ENCODE data around the gene C17orf114.

C17orf114 gene

DNA sequence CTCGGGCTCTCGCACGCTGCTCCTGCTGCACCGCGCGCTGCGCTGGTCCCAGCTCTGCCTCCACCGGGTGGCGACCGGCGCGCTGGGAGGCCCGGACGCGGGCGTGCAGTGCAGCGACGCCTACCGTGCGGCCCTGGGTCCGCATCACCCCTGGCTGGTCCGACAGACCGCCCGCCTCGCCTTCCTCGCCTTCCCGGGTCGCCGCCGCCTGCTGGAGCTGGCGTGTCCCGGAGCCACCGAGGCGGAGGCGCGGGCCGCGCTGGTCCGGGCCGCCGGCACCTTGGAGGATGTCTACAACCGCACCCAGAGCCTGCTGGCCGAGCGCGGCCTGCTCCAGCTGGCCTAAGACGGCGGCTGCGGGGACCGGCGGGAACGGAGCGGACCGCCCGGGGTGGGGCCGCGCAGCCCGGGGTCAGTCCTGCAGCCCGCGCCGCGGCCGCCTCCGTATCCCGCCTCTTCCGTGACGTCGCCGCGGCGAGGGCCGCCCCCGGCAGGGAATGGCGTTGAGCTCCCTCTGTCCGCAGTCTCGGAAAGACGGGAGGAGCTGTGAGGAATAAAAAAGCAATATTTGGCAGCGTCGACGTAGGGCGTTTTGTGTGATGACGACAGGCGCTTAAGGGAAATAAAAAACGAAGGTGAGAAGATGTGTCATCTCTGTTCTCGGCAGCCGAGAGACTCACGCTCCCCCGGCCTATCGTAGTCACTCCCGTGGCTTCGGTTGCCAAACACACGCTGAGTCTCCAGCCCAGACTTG lies 12.0 kb downstream of the C17orf114 start (continued):
- TF ChIP-seq ZBTB42 (CRISPR knock-in tag; IDR thresholded peaks at IDR 0.05): no peak
- no peak for TF ChIP-seq ZNF230 (CRISPR knock-in tag; IDR thresholded peaks at IDR 0.05)
- no peak for TF ChIP-seq ZNF367 (CRISPR knock-in tag; IDR thresholded peaks at IDR 0.05; ENCODE audit: borderline replicate concordance)
- no peak for TF ChIP-seq ZNF317 (CRISPR knock-in tag; IDR thresholded peaks at IDR 0.05)
- TF ChIP-seq ZNF224 (CRISPR knock-in tag; IDR thresholded peaks at IDR 0.05): no peak
- no peak for TF ChIP-seq ZNF44 (CRISPR knock-in tag; IDR thresholded peaks at IDR 0.05)
- TF ChIP-seq ZNF713 (CRISPR knock-in tag; IDR thresholded peaks at IDR 0.05): no peak
- TF ChIP-seq, protein P1, sequence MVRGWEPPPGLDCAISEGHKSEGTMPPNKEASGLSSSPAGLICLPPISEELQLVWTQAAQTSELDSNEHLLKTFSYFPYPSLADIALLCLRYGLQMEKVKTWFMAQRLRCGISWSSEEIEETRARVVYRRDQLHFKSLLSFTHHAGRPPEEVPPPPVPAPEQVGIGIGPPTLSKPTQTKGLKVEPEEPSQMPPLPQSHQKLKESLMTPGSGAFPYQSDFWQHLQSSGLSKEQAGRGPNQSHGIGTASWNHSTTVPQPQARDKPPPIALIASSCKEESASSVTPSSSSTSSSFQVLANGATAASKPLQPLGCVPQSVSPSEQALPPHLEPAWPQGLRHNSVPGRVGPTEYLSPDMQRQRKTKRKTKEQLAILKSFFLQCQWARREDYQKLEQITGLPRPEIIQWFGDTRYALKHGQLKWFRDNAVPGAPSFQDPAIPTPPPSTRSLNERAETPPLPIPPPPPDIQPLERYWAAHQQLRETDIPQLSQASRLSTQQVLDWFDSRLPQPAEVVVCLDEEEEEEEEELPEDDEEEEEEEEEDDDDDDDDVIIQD (CRISPR knock-in tag; IDR thresholded peaks at IDR 0.05; ENCODE audit: low read depth): no peak
- TF ChIP-seq THYN1 (CRISPR knock-in tag; IDR thresholded peaks at IDR 0.05; ENCODE audit: borderline replicate concordance, low read depth): no peak
- TF ChIP-seq ZNF234 (CRISPR knock-in tag; conservative IDR thresholded peaks at IDR 0.05): peak; percentile 88; the same call in 1 of the 2 replicates
- no peak for TF ChIP-seq SP1 (IDR thresholded peaks at IDR 0.05)
- TF ChIP-seq SP1 (CRISPR knock-in tag; IDR thresholded peaks at IDR 0.05): 0 out of 2 replicates have a peak, but pooled peaks have one; percentile 40
- no peak for TF ChIP-seq GATAD1 (CRISPR knock-in tag; IDR thresholded peaks at IDR 0.05)
- no peak for TF ChIP-seq ZFP82 (CRISPR knock-in tag; IDR thresholded peaks at IDR 0.05; ENCODE audit: borderline replicate concordance)
- TF ChIP-seq, protein P2, sequence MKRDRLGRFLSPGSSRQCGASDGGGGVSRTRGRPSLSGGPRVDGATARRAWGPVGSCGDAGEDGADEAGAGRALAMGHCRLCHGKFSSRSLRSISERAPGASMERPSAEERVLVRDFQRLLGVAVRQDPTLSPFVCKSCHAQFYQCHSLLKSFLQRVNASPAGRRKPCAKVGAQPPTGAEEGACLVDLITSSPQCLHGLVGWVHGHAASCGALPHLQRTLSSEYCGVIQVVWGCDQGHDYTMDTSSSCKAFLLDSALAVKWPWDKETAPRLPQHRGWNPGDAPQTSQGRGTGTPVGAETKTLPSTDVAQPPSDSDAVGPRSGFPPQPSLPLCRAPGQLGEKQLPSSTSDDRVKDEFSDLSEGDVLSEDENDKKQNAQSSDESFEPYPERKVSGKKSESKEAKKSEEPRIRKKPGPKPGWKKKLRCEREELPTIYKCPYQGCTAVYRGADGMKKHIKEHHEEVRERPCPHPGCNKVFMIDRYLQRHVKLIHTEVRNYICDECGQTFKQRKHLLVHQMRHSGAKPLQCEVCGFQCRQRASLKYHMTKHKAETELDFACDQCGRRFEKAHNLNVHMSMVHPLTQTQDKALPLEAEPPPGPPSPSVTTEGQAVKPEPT (CRISPR knock-in tag; IDR thresholded peaks at IDR 0.05; ENCODE audit: low read depth): 0 out of 2 replicates have a peak, but pooled peaks have one; percentile 39
- no peak for TF ChIP-seq ZNF205 (CRISPR knock-in tag; IDR thresholded peaks at IDR 0.05)
- peak; percentile 79; the same call in 1 of the 2 replicates for TF ChIP-seq THAP11 (CRISPR knock-in tag; IDR thresholded peaks at IDR 0.05)
- peak; percentile 30; the same call in 1 of the 2 replicates for TF ChIP-seq PPARG (CRISPR knock-in tag; conservative IDR thresholded peaks at IDR 0.05)
- TF ChIP-seq KMT2B (CRISPR knock-in tag; IDR thresholded peaks at IDR 0.05): peak; percentile 39; the same call in 1 of the 2 replicates
- peak; percentile 59; the same call in 1 of the 2 replicates for TF ChIP-seq MTA1 (CRISPR knock-in tag; IDR thresholded peaks at IDR 0.05; ENCODE audit: borderline replicate concordance)
- no peak; the same call in 1 of the 2 replicates for TF ChIP-seq CBFB (CRISPR knock-in tag; IDR thresholded peaks at IDR 0.05)
- peak; percentile 46 for TF ChIP-seq ZNF143 (CRISPR knock-in tag; IDR thresholded peaks at IDR 0.05)
- TF ChIP-seq ZNF264 (CRISPR knock-in tag; IDR thresholded peaks at IDR 0.05): 0 out of 2 replicates have a peak, but pooled peaks have one; percentile 16
- peak; percentile 82; the same call in 1 of the 2 replicates for TF ChIP-seq ZNF546 (CRISPR knock-in tag; conservative IDR thresholded peaks at IDR 0.05)
- TF ChIP-seq, protein P3, sequence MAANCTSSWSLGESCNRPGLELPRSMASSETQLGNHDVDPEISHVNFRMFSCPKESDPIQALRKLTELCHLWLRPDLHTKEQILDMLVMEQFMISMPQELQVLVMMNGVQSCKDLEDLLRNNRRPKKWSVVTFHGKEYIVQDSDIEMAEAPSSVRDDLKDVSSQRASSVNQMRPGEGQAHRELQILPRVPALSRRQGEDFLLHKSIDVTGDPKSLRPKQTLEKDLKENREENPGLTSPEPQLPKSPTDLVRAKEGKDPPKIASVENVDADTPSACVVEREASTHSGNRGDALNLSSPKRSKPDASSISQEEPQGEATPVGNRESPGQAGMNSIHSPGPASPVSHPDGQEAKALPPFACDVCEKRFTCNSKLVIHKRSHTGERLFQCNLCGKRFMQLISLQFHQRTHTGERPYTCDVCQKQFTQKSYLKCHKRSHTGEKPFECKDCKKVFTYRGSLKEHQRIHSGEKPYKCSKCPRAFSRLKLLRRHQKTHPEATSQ (CRISPR knock-in tag; IDR thresholded peaks at IDR 0.05; ENCODE audit: borderline replicate concordance): peak; percentile 47; the same call in 1 of the 2 replicates
- TF ChIP-seq, protein P4, sequence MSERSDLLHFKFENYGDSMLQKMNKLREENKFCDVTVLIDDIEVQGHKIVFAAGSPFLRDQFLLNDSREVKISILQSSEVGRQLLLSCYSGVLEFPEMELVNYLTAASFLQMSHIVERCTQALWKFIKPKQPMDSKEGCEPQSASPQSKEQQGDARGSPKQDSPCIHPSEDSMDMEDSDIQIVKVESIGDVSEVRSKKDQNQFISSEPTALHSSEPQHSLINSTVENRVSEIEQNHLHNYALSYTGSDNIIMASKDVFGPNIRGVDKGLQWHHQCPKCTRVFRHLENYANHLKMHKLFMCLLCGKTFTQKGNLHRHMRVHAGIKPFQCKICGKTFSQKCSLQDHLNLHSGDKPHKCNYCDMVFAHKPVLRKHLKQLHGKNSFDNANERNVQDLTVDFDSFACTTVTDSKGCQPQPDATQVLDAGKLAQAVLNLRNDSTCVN (CRISPR knock-in tag; IDR thresholded peaks at IDR 0.05; ENCODE audit: borderline replicate concordance): no peak
